A549 (cell line): ENCODE measurements around the gene KLHL29. TPM values are rescaled to one million over a fixed set of nuclear protein-coding genes. Genes with fewer than 3 reads are reported as not detected.

Experiments
- ATAC-seq, 2 experiments: fragments of 200-7000 bp in 1 of 2; fragments of >200 bp in 1 of 2; cut with Nextera tagmentation in 1 of 2; cut with Tn5 transposase in 1 of 2; 3 replicates each; pipeline versions ENCODE4 v1.8.0 to v1.9.1; 2018 to 2020; ENCODE audit warnings: mild to moderate bottlenecking in 1 of 2, moderate library complexity in 1 of 2
- CTCF ChIA-PET: fragments of 300-600 bp; sonication (Branson Sonifier 250); formaldehyde crosslinking; extraction: SDS; loops from one replicate; lab custom pipeline; 2021; ENCODE audit warnings: antibody characterized with exemption, inconsistent platforms; lab: Yijun Ruan, JAX
- POLR2A ChIA-PET: fragments of 350-600 bp; formaldehyde crosslinking; extraction: SDS; loops from one replicate; lab custom pipeline; 2021; ENCODE audit warnings: antibody characterized with exemption, inconsistent platforms; lab: Yijun Ruan, JAX
- DNase-seq, 2 experiments: peaks; one replicate each; pipeline versions ENCODE4 v3.0.0 to v3.0.0-alpha.2; 2011 to 2016; ENCODE audit warnings: low read depth in 1 of 2, low spot score in 1 of 2
- FAIRE-seq: peaks from 2 replicates; lab custom pipeline; 2011; peaks lifted over from hg19 to GRCh38; lab: Jason Lieb, UNC
- H3K27ac ChIP-seq, 2 experiments: fragments of >200 bp; sonication (Bioruptor Twin); formaldehyde crosslinking; 3 replicates each; pipeline ENCODE4 v1.5.1; 2016 to 2017
- H3K4me1 ChIP-seq: fragments of >200 bp; sonication (Bioruptor Twin); formaldehyde crosslinking; 3 replicates; pipeline ENCODE4 v1.6.1; 2016
- H3K4me2 ChIP-seq: fragments of >200 bp; sonication (Bioruptor Twin); formaldehyde crosslinking; 3 replicates; pipeline ENCODE4 v1.6.1; 2016
- H3K4me3 ChIP-seq: fragments of >200 bp; sonication (Bioruptor Twin); formaldehyde crosslinking; 3 replicates; pipeline ENCODE4 v1.5.1; 2016
- H3K9me3 ChIP-seq: fragments of >200 bp; sonication (Bioruptor Twin); formaldehyde crosslinking; 3 replicates; pipeline ENCODE4 v1.6.1; 2016
- EHF ChIP-seq: fragments of 250-450 bp; sonication (Bioruptor Pico); IDR thresholded peaks from 2 replicates; pipeline ENCODE4 v1.5.0; 2020; ENCODE audit warnings: mild to moderate bottlenecking
- EP300 ChIP-seq, 2 experiments: fragments of >200 bp; sonication (Bioruptor Twin); formaldehyde crosslinking; IDR thresholded peaks; 2 replicates in 1 of 2; 3 replicates in 1 of 2; pipeline ENCODE4 v1.6.1; 2016 to 2017
- ESRRA ChIP-seq: fragments of 150-350 bp; IDR thresholded peaks from 2 replicates; pipeline ENCODE4 v1.6.1; 2014; ENCODE audit warnings: mild to moderate bottlenecking, low read length, borderline replicate concordance
- FOSB ChIP-seq: fragments of 250-450 bp; sonication (Bioruptor Pico); IDR thresholded peaks from 2 replicates; pipeline ENCODE4 v1.5.0; 2020; ENCODE audit warnings: mild to moderate bottlenecking, moderate library complexity
- HDAC2 ChIP-seq: fragments of 200-600 bp; sonication (generic); IDR thresholded peaks from 2 replicates; pipeline ENCODE4 v1.6.1; 2016
- HOXB5 ChIP-seq: fragments of 250-450 bp; sonication (Bioruptor Pico); IDR thresholded peaks from 2 replicates; pipeline ENCODE4 v1.5.0; 2020; ENCODE audit warnings: mild to moderate bottlenecking, moderate library complexity
- JUNB ChIP-seq: fragments of >200 bp; sonication (Bioruptor Twin); formaldehyde crosslinking; IDR thresholded peaks from 2 replicates; pipeline ENCODE4 v1.6.1; 2016
- KDM1A ChIP-seq: fragments of 200-600 bp; sonication (generic); IDR thresholded peaks from 2 replicates; pipeline ENCODE4 v1.6.1; 2016; ENCODE audit warnings: low read depth, mild to moderate bottlenecking
- POLR2A ChIP-seq: IDR thresholded peaks from 2 replicates; pipeline ENCODE4 v1.6.1; 2012; ENCODE audit warnings: mild to moderate bottlenecking, low read length
- RAD21 ChIP-seq, 2 experiments: fragments of >200 bp in 1 of 2; sonication (Bioruptor Twin) in 1 of 2; formaldehyde crosslinking in 1 of 2; IDR thresholded peaks in 1 of 2; conservative IDR thresholded peaks in 1 of 2; 2 replicates in 1 of 2; 3 replicates in 1 of 2; pipeline ENCODE4 v1.6.1; 2012 to 2018; ENCODE audit warnings: inconsistent platforms in 1 of 2
- RCOR1 ChIP-seq: fragments of 150-350 bp; IDR thresholded peaks from 2 replicates; pipeline ENCODE4 v1.6.1; 2014; ENCODE audit warnings: antibody characterized with exemption, low read length, low read depth
- RFX5 ChIP-seq: fragments of 450-650 bp; IDR thresholded peaks from 2 replicates; pipeline ENCODE4 v1.7.1; 2014; ENCODE audit warnings: antibody characterized with exemption, mild to moderate bottlenecking, moderate library complexity
- SREBF2 ChIP-seq: fragments of 450-650 bp; IDR thresholded peaks from 2 replicates; pipeline ENCODE4 v1.6.1; 2014; ENCODE audit warnings: mild to moderate bottlenecking, moderate library complexity
- TFCP2L1 ChIP-seq: fragments of 250-450 bp; sonication (Bioruptor Pico); IDR thresholded peaks from 2 replicates; pipeline ENCODE4 v1.5.0; 2021; ENCODE audit warnings: mild to moderate bottlenecking
- ZC3H11A ChIP-seq: fragments of 450-650 bp; IDR thresholded peaks from 2 replicates; pipeline ENCODE4 v1.6.1; 2014; ENCODE audit warnings: antibody characterized with exemption, mild to moderate bottlenecking
- ZFP36 ChIP-seq: fragments of 450-650 bp; IDR thresholded peaks from 2 replicates; pipeline ENCODE4 v1.6.1; 2014; ENCODE audit warnings: borderline replicate concordance; ENCODE audit not compliant: partially characterized antibody
- WGBS: methylation state at CpG from one replicate; pipeline ENCODE4 v1.1.6; 2017; ENCODE audit errors: missing lambda C conversion rate; 5-methylcytosine and 5-hydroxymethylcytosine counted together
- polyA plus RNA-seq, 4 experiments: library from polyadenylated mRNA; depleted of rRNA in 3 of 4; stranded (reverse); fragments of >200 nt; fragmentation: RNase III in 1 of 4; extraction: RNeasy Plus Mini Kit Qiagen cat#74134 plus additional on column Dnase treatment in 1 of 4; gene quantifications; 2 replicates in 3 of 4; 3 replicates in 1 of 4; pipeline ENCODE4 v1.2.3, GENCODE V29; 2011 to 2017
- TF ChIP-seq, protein P1 (sequence below): fragments of 250-450 bp; sonication (Bioruptor Pico); IDR thresholded peaks from 2 replicates; pipeline ENCODE4 v1.5.0; 2021; ENCODE audit warnings: mild to moderate bottlenecking, moderate library complexity, borderline replicate concordance
- TF ChIP-seq, protein P2 (sequence below): fragments of >200 bp; sonication (Bioruptor Twin); formaldehyde crosslinking; IDR thresholded peaks from 2 replicates; pipeline ENCODE4 v1.6.1; 2016
- TF ChIP-seq, protein P3 (sequence below): fragments of 150-350 bp; IDR thresholded peaks from 2 replicates; pipeline ENCODE4 v1.6.1; 2014; ENCODE audit warnings: low read depth, mild to moderate bottlenecking, low read length
- TF ChIP-seq, protein P4 (sequence below): fragments of 450-650 bp; IDR thresholded peaks from 2 replicates; pipeline ENCODE4 v1.6.1; 2014; ENCODE audit warnings: antibody characterized with exemption
- TF ChIP-seq, protein P5 (sequence below): fragments of 200-600 bp; sonication (generic); IDR thresholded peaks from 2 replicates; pipeline ENCODE4 v1.6.1; 2016; ENCODE audit warnings: antibody characterized with exemption, mild to moderate bottlenecking, moderate library complexity
- TF ChIP-seq, protein P6 (sequence below): IDR thresholded peaks from 2 replicates; pipeline ENCODE4 v1.6.1; 2012
- TF ChIP-seq, protein P7 (sequence below): fragments of 250-450 bp; sonication (Bioruptor Pico); IDR thresholded peaks from 2 replicates; pipeline ENCODE4 v1.5.0; 2020; ENCODE audit warnings: low read depth, mild to moderate bottlenecking, moderate library complexity

KLHL29 gene
- polyA plus RNA-seq, 2 of the 4 experiments (the other 2 are of a cell fraction): 1.3 to 2.5 TPM

DNA sequence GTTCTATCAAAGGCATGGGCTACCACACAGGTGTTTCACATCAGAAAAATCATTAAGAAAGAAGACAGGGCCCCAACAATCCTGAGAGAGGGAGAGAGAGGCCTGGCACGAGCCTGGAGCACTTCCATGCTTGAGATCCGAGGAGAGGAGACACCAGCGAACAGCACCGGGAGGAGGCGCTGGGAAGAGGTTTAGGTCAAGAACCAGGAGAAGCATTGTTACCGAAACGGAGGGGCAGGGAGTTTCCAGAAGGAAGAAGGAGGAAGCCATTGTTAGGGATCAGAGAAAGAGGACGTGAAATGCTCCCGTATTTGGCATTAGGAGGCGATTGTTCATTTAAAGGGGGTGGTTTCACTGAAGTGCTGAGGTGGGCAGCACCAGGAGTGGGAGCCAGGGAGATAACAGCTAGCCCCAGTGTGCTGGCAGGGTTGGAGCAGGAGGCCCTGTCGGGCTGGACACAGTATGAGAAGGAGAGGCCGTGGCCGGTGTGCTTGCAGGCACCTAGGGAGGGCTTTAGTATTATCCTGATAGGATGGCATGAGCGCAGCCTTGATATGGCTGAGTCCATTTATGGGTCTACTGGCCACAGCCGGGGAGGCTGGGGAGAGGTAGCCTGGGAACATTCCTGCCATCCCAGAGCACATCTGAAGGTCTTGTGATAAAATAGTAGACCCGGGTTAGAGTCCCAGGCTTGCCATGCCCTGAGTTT lies 244.9 kb downstream of the KLHL29 start:
- TF ChIP-seq JUNB (no peak), ESRRA (no peak), ZFP36 (no peak), POLR2A (no peak), SREBF2 (no peak), EP300 (IDR thresholded peaks at IDR 0.05) (no peak)
- TF ChIP-seq, protein P1, sequence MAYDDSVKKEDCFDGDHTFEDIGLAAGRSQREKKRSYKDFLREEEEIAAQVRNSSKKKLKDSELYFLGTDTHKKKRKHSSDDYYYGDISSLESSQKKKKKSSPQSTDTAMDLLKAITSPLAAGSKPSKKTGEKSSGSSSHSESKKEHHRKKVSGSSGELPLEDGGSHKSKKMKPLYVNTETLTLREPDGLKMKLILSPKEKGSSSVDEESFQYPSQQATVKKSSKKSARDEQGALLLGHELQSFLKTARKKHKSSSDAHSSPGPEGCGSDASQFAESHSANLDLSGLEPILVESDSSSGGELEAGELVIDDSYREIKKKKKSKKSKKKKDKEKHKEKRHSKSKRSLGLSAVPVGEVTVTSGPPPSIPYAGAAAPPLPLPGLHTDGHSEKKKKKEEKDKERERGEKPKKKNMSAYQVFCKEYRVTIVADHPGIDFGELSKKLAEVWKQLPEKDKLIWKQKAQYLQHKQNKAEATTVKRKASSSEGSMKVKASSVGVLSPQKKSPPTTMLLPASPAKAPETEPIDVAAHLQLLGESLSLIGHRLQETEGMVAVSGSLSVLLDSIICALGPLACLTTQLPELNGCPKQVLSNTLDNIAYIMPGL: no peak
- TF ChIP-seq, protein P2, sequence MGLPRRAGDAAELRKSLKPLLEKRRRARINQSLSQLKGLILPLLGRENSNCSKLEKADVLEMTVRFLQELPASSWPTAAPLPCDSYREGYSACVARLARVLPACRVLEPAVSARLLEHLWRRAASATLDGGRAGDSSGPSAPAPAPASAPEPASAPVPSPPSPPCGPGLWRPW: no peak
- TF ChIP-seq, protein P3, sequence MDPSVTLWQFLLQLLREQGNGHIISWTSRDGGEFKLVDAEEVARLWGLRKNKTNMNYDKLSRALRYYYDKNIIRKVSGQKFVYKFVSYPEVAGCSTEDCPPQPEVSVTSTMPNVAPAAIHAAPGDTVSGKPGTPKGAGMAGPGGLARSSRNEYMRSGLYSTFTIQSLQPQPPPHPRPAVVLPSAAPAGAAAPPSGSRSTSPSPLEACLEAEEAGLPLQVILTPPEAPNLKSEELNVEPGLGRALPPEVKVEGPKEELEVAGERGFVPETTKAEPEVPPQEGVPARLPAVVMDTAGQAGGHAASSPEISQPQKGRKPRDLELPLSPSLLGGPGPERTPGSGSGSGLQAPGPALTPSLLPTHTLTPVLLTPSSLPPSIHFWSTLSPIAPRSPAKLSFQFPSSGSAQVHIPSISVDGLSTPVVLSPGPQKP: no peak
- TF ChIP-seq, protein P4, sequence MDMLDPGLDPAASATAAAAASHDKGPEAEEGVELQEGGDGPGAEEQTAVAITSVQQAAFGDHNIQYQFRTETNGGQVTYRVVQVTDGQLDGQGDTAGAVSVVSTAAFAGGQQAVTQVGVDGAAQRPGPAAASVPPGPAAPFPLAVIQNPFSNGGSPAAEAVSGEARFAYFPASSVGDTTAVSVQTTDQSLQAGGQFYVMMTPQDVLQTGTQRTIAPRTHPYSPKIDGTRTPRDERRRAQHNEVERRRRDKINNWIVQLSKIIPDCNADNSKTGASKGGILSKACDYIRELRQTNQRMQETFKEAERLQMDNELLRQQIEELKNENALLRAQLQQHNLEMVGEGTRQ: no peak
- POLR2A ChIA-PET: no interaction called here
- WGBS: 84% methylated on average over 16 of the region's 16 CpGs
- ATAC-seq (no peak), DNase-seq (no peak), FAIRE-seq (no peak)
- H3K9me3 ChIP-seq: no peaks in the 10 kb centered on the region
- no peaks in the 10 kb centered on the region for H3K4me1 ChIP-seq
- CTCF ChIA-PET: no interaction called here
- no peak overlapping the region for H3K4me3 ChIP-seq
- H3K27ac ChIP-seq: no peak overlapping the region
- no peak overlapping the region for H3K4me2 ChIP-seq

DNA sequence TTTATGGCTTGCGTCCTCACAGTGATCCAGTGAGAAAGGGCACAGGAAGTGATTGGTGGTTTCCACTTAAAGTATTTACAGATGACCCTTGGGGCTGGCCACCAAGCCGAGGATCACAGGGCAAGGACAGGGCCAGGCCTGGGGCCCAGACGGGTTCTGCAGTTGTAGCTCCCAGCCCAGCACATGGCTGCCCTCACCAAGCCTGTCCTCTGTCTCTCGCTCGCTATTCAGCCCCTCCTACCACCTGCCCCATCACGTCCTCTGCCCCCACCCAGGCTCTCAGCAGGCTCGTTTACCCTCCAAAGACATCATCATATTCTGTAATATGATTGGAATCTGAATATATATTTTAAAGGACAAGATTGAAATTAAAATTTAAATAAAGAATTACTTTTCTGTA lies 246.0 kb downstream of the KLHL29 start:
- no peak for ATAC-seq
- no peak overlapping the region for H3K27ac ChIP-seq
- no peak for DNase-seq
- H3K4me3 ChIP-seq: no peak overlapping the region
- WGBS: 71% methylated on average over 7 of the region's 7 CpGs
- TF ChIP-seq, protein P2: no peak
- no peak for TF ChIP-seq RAD21 (conservative IDR thresholded peaks at IDR 0.05 in 1 of 2, IDR thresholded peaks at IDR 0.05 in 1 of 2)
- no peak for TF ChIP-seq EHF (CRISPR knock-in tag)
- no peak for TF ChIP-seq TFCP2L1 (CRISPR knock-in tag)
- no peak for TF ChIP-seq ZC3H11A
- no peak for TF ChIP-seq KDM1A
- no peak for TF ChIP-seq FOSB
- TF ChIP-seq, protein P4: no peak
- no peak for TF ChIP-seq SREBF2
- TF ChIP-seq HOXB5 (CRISPR knock-in tag): no peak
- TF ChIP-seq, protein P5, sequence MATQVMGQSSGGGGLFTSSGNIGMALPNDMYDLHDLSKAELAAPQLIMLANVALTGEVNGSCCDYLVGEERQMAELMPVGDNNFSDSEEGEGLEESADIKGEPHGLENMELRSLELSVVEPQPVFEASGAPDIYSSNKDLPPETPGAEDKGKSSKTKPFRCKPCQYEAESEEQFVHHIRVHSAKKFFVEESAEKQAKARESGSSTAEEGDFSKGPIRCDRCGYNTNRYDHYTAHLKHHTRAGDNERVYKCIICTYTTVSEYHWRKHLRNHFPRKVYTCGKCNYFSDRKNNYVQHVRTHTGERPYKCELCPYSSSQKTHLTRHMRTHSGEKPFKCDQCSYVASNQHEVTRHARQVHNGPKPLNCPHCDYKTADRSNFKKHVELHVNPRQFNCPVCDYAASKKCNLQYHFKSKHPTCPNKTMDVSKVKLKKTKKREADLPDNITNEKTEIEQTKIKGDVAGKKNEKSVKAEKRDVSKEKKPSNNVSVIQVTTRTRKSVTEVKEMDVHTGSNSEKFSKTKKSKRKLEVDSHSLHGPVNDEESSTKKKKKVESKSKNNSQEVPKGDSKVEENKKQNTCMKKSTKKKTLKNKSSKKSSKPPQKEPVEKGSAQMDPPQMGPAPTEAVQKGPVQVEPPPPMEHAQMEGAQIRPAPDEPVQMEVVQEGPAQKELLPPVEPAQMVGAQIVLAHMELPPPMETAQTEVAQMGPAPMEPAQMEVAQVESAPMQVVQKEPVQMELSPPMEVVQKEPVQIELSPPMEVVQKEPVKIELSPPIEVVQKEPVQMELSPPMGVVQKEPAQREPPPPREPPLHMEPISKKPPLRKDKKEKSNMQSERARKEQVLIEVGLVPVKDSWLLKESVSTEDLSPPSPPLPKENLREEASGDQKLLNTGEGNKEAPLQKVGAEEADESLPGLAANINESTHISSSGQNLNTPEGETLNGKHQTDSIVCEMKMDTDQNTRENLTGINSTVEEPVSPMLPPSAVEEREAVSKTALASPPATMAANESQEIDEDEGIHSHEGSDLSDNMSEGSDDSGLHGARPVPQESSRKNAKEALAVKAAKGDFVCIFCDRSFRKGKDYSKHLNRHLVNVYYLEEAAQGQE: no peak
- TF ChIP-seq RCOR1: no peak
- TF ChIP-seq, protein P6, sequence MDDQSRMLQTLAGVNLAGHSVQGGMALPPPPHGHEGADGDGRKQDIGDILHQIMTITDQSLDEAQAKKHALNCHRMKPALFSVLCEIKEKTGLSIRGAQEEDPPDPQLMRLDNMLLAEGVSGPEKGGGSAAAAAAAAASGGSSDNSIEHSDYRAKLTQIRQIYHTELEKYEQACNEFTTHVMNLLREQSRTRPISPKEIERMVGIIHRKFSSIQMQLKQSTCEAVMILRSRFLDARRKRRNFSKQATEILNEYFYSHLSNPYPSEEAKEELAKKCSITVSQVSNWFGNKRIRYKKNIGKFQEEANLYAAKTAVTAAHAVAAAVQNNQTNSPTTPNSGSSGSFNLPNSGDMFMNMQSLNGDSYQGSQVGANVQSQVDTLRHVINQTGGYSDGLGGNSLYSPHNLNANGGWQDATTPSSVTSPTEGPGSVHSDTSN: no peak
- TF ChIP-seq, protein P7, sequence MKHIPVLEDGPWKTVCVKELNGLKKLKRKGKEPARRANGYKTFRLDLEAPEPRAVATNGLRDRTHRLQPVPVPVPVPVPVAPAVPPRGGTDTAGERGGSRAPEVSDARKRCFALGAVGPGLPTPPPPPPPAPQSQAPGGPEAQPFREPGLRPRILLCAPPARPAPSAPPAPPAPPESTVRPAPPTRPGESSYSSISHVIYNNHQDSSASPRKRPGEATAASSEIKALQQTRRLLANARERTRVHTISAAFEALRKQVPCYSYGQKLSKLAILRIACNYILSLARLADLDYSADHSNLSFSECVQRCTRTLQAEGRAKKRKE (CRISPR knock-in tag): no peak
- TF ChIP-seq HDAC2: no peak
- no peak for TF ChIP-seq RFX5
- TF ChIP-seq, all 56 proteins: peak for 0
- H3K4me2 ChIP-seq: no peak overlapping the region
- CTCF ChIA-PET: no interaction called here
- no peaks in the 10 kb centered on the region for H3K9me3 ChIP-seq
- no peak for FAIRE-seq
- no peaks in the 10 kb centered on the region for H3K4me1 ChIP-seq
- POLR2A ChIA-PET: no interaction called here
